Mesothelial cell of epicardium (in vitro differentiated cells): Measurements from ENCODE around the gene C12orf57. TPM values are rescaled to one million over a fixed set of nuclear protein-coding genes. Genes with fewer than 3 reads are reported as not detected.
"Not testable (repeated sequence)": the region's sequence is repeated elsewhere in the genome, so short reads cannot be mapped to it uniquely, and the experiment has no call there.

Source experiments
- DNase-seq, 2 experiments: peaks; one replicate each; pipeline ENCODE4 v3.0.0; 2021; ENCODE audit warnings: low spot score in 2 of 2; ENCODE audit not compliant: unreplicated experiment in 2 of 2
- H3K27ac Mint-ChIP-seq: 2 replicates; pipeline ENCODE4 v1.8.0; 2021; ENCODE audit warnings: mixed read lengths
- H3K27me3 Mint-ChIP-seq: 2 replicates; pipeline ENCODE4 v1.8.0; 2021; ENCODE audit warnings: low read depth, mixed read lengths
- H3K36me3 Mint-ChIP-seq: 2 replicates; pipeline ENCODE4 v1.8.0; 2021; ENCODE audit warnings: mixed read lengths
- H3K4me1 Mint-ChIP-seq: 2 replicates; pipeline ENCODE4 v1.8.0; 2021; ENCODE audit warnings: mixed read lengths
- H3K4me3 Mint-ChIP-seq: 2 replicates; pipeline ENCODE4 v1.8.0; 2021; ENCODE audit warnings: mild to moderate bottlenecking, moderate library complexity, mixed read lengths
- H3K9me3 Mint-ChIP-seq: 2 replicates; pipeline ENCODE4 v1.8.0; 2021; ENCODE audit warnings: mixed read lengths
- CTCF ChIP-seq: fragments of 200-600 bp; sonication (generic); IDR thresholded peaks from one replicate; pipeline ENCODE4 v1.5.0; 2021; ENCODE audit warnings: antibody characterized with exemption; ENCODE audit not compliant: unreplicated experiment
- total RNA-seq: library from RNA; stranded (reverse); gene quantifications from 3 replicates; pipeline ENCODE4 v1.2.1, GENCODE V29; 2021

Gene C12orf57
- total RNA-seq, 1 donor from 2014 or later = 203 TPM

DNA sequence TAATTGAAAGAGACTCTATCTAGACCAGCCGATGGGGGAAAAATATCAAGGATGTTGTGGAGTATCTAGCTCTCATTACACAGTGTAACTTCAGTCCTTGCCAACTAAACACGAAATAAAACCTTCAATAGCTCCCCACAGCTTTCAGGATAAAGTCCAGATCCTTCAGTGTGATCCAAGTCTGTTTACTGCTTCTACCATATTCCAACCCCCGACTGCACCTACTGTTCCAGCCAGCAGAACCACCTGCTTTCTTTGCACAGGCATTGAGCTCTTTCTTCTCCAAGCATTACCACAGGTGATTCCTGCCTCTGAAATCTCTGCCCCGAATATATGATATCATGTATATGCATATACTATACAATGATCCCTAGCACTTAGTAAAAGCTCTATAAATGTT lies 41.4 kb upstream of the C12orf57 start:
- no peak for DNase-seq
- Mint-ChIP-seq H3K36me3 (no peaks in the 10 kb centered on the region), H3K4me3 (no peak overlapping the region), H3K9me3 (no peaks in the 10 kb centered on the region), H3K4me1 (no peaks in the 10 kb centered on the region), H3K27me3 (no peaks in the 10 kb centered on the region), H3K27ac (no peak overlapping the region)
- TF ChIP-seq CTCF = no peak

DNA sequence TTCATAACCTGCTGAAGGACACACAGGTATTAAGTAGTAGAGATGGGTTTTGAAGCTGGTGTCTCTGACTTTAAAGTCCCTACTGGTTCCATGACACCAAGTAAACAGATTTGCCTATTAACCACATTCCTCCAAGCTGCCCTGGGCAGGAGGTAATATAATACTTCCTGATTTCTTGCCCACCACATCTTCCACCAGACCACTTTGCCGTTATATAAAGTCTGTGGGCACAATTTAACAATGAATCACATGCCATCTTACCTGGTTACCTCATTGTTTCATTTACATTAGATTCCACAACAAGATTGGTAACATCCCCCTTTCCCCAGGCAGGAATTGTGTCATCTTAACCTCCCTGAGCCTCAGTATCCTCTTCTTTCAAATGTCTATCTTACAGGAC lies 40.1 kb upstream of the C12orf57 start:
- Mint-ChIP-seq H3K4me3 (no peak overlapping the region), H3K27me3 (no peaks in the 10 kb centered on the region), H3K36me3 (no peaks in the 10 kb centered on the region), H3K9me3 (no peaks in the 10 kb centered on the region), H3K4me1 (no peaks in the 10 kb centered on the region), H3K27ac (no peak overlapping the region)
- no peak for DNase-seq
- TF ChIP-seq CTCF = no peak

GRCh38 chr12:6904280-6905276 lies 39.2 kb upstream of the C12orf57 start, which contains the start of gene LRRC23:
TSS of gene LRRC23 (plus strand) at chr12:6904822. CDS start at chr12:6905634, 812 bp downstream.
- H3K4me3 Mint-ChIP-seq = no peak within 1 kb of the TSS
- peak; percentile 89 to 94 for DNase-seq
- H3K36me3 Mint-ChIP-seq = no peaks in the 10 kb centered on the region
- no peaks in the 10 kb centered on the region for H3K9me3 Mint-ChIP-seq
- H3K27me3 Mint-ChIP-seq = no peaks in the 10 kb centered on the region
- no peak within 1 kb of the TSS for H3K27ac Mint-ChIP-seq
- no peak for TF ChIP-seq CTCF
- no peaks in the 10 kb centered on the region for H3K4me1 Mint-ChIP-seq

DNA sequence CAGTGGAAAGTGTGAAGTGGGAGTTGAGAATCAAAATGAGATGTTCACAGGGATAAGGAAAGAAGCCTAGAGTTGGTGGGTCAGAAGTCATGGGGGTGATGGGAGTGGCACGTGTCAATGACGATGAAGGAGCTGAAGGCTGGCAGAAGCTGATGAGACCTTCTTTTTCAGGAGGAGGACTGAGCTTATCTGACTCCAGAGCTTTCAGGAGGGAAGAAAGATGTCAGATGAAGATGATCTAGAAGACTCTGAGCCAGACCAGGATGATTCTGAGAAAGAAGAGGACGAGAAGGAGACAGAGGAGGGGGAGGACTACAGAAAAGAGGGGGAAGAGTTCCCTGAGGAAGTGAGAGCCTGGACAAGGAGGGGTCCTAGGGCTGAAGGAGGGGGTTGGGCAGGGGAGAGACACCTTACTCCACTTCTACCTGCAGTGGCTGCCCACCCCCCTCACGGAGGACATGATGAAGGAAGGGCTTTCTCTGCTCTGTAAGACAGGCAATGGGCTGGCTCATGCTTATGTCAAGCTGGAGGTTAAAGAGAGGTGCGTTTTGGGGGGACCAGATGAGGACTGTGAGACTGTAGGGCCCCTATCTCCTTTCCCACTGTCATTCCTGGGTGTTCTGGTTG lies 38.3 kb upstream of the C12orf57 start:
- Mint-ChIP-seq H3K4me3 (no peak overlapping the region), H3K36me3 (no peaks in the 10 kb centered on the region), H3K27me3 (no peaks in the 10 kb centered on the region), H3K4me1 (no peaks in the 10 kb centered on the region), H3K27ac (no peak overlapping the region), H3K9me3 (no peaks in the 10 kb centered on the region)
- no peak for DNase-seq
- TF ChIP-seq CTCF = no peak

DNA sequence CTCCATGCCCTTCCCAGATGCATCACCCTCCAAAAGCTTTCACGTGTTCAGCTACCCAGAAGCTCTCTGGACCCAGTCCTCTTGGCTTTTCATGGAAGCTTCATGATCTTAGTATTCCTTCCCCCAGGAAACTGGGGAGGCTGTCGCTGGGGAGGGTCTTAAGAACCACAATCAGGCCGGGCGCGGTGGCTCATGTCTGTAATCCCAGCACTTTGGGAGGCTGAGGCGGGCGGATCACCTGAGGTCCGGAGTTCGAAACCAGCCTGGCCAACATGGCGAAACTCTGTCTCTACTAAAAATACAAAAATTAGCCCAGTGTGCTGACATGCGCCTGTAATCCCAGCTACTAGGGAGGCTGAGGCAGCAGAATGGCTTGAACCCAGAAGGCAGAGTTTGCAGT lies 35.7 kb upstream of the C12orf57 start:
- H3K36me3 Mint-ChIP-seq, H3K4me3 Mint-ChIP-seq, H3K9me3 Mint-ChIP-seq, H3K27ac Mint-ChIP-seq, DNase-seq, H3K4me1 Mint-ChIP-seq: not testable (repeated sequence)
- peaks cover 24% of the 10 kb centered on the region for H3K27me3 Mint-ChIP-seq

DNA sequence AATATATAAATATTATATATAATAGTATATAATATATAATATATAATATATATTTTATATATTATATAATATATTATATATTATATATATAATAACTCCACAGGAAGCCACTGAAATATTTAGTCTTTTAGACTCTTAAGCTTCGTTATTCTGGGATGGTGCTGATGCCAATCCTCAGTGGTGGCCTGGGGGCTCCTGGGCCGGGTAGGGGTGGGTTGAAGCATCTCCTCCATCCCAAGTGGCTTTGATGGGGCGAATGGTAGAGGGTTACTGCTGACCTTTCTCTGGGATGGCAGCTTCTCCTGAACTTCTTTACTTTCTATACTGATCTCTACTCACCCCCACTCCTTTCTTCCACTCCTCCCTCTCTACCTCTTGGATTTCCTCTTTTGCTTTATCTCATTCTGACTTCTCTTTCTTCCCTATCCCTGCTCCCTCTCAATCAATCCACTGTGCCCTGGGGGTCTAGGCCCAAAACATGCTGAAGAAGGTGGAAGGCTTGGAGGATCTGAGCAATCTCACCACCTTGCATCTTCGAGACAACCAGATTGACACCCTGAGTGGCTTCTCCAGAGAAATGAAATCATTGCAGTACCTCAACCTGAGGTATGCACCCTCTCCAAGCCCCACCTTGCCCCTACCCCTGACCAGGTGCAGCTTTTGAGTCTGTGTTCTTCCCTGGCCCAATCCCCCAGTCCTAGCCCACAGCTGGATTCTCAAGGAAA lies 34.2 kb upstream of the C12orf57 start:
- no peak for TF ChIP-seq CTCF
- no peak for DNase-seq
- H3K4me1 Mint-ChIP-seq = peaks cover 11% of the 10 kb centered on the region
- H3K27ac Mint-ChIP-seq = no peak overlapping the region
- no peaks in the 10 kb centered on the region for H3K9me3 Mint-ChIP-seq
- peaks cover 35% of the 10 kb centered on the region for H3K27me3 Mint-ChIP-seq
- no peaks in the 10 kb centered on the region for H3K36me3 Mint-ChIP-seq
- no peak overlapping the region for H3K4me3 Mint-ChIP-seq
